ENCODE measurements around the gene HTD2. TPM values are rescaled to one million over a fixed set of nuclear protein-coding genes. Genes with fewer than 3 reads are reported as not detected.

The HTD2 gene
- total RNA-seq (2012; rRNA removed) = 11.4 and 13.3 TPM in 2 replicates
- polyA plus RNA-seq (2012; rRNA removed) = 5.7 and 6.4 TPM in 2 replicates
- 1.5 and 1.9 TPM in 2 replicates for polyA plus RNA-seq (2012; cell fraction: cytosol; rRNA removed)
- 0.73 and 4.8 TPM in 2 replicates for polyA plus RNA-seq (2012; cell fraction: nucleus; rRNA removed; ENCODE audit: low replicate concordance)
- Bru-seq, nascent RNA = percentile 77 among the genes with signal in this experiment
- percentile 83 among the genes with signal in this experiment for BruChase-seq, experiment 1, labeled RNA remaining after a 6-hour chase
- BruChase-seq, experiment 2, labeled RNA remaining after a 2-hour chase = percentile 58 among the genes with signal in this experiment
- long read RNA-seq, transcript HTD2-201 (5 exons, 1,508 nt) = major isoform, 9 of 13 reads
- long read RNA-seq, partial matches to known transcripts = 1 of 13 reads
- long read RNA-seq, other reads (novel, unspliced or antisense) = 0 of 13 reads

- in situ Hi-C loops (cut with MboI; ENCODE audit: low sequenced_read_pairs) (loop anchor here (10.0 kb wide), 1 partner anchor 301 kb away; the partner anchor contains the start of gene FLNB), dilution Hi-C loops (cut with HindIII; ENCODE audit: low sequenced_read_pairs, unreplicated experiment) (no loop called here), intact Hi-C loops (cut with micrococcal nuclease) (loop anchor here (1.0 to 10.0 kb wide), 3 partner anchors 108 to 319 kb away; no protein-coding TSS in a partner anchor)
- Histone ChIP-seq H3K9ac (ENCODE audit: low read depth, low read length) (peak within 1 kb of the TSS; percentile 93), H3K9me3 (ENCODE audit: control insufficient read depth, insufficient read depth, low read length) (no peaks in the 10 kb centered on the region), H3K18ac (ENCODE audit: low read depth, low read length) (peak within 1 kb of the TSS; percentile 82), H3K4me1 (ENCODE audit: control insufficient read depth, insufficient read depth, low read length) (peaks cover 6% of the 10 kb centered on the region), H3K23ac (ENCODE audit: low read depth, low read length) (peak within 1 kb of the TSS; percentile 93), H3K27ac (ENCODE audit: insufficient read depth, low read length) (peak within 1 kb of the TSS; percentile 94), H2BK15ac (ENCODE audit: low read depth, low read length) (peak within 1 kb of the TSS; percentile 4; the same call in 1 of the 3 replicates), H2BK120ac (ENCODE audit: low read depth, low read length) (peak within 1 kb of the TSS; percentile 78), H3K27me3 (ENCODE audit: control insufficient read depth, insufficient read depth, low read length) (peaks cover 9% of the 10 kb centered on the region), H2BK5ac (ENCODE audit: low read depth, low read length, poor library complexity, severe bottlenecking) (peak within 1 kb of the TSS; percentile 92), H4K5ac (ENCODE audit: low read depth, low read length) (peak within 1 kb of the TSS; percentile 89), H4K8ac (ENCODE audit: low read depth in 2 of 2, low read length in 2 of 2) (peak within 1 kb of the TSS; percentile 34 to 98), H2AFZ (replicated peaks; ENCODE audit: low read length, poor library complexity) (peak within 1 kb of the TSS; percentile 98), H3K14ac (replicated peaks; ENCODE audit: low read depth, low read length) (peak within 1 kb of the TSS; percentile 94), H4K91ac (ENCODE audit: insufficient read depth, low read depth, low read length) (peak within 1 kb of the TSS; percentile 91), H4K20me1 (ENCODE audit: insufficient read depth, low read length) (peaks cover 36% of the 10 kb centered on the region), H3K9me1 (ENCODE audit: insufficient read depth, low read length) (peaks cover 4% of the 10 kb centered on the region), H3K4ac (ENCODE audit: low read depth, low read length) (peak within 1 kb of the TSS; percentile 93), H3K79me1 (ENCODE audit: low read depth in 1 of 2, low read length in 2 of 2) (peaks cover 19 to 38% of the 10 kb centered on the region in 2 experiments), H2AK5ac (ENCODE audit: low read depth, low read length) (peak within 1 kb of the TSS; percentile 82), H2AK9ac (replicated peaks; ENCODE audit: low read depth, low read length, poor library complexity) (peak within 1 kb of the TSS; percentile 95), H3K4me3 (ENCODE audit: insufficient read depth, low read depth, low read length) (peak within 1 kb of the TSS; percentile 74), H3K56ac (ENCODE audit: extremely low read depth, insufficient read depth, low read length) (peak within 1 kb of the TSS; percentile 97), H3K4me2 (ENCODE audit: low read depth, low read length) (peak within 1 kb of the TSS; percentile 98), H2BK20ac (ENCODE audit: low read depth, low read length) (no peak within 1 kb of the TSS), H3K36me3 (ENCODE audit: control insufficient read depth, insufficient read depth, low read length) (peaks cover 5% of the 10 kb centered on the region)
- ChIA-PET CTCF (interaction anchor here (0.6 to 2.5 kb wide), 14 partner anchors 11 to 473 kb away, joined by 3 to 18 read pairs (median 4); no protein-coding TSS in a partner anchor), POLR2A (ENCODE audit: unreplicated experiment) (interaction anchor here (0.9 to 1.0 kb wide), 2 partner anchors 34 to 186 kb away, joined by 3 read pairs; partner anchors contain the start of gene KCTD6)
- WGBS, 2 experiments (ENCODE audit: extremely low coverage in 2 of 2, insufficient read length in 1 of 2) = 3% methylated on average over 42 of the region's 71 CpGs; no CpG with 5 or more reads in 1 of the 2 experiments
- DNase-seq = peak; percentile 97
- BruUV-seq (replicated peaks) = no TSS peak
- peak; percentile 92 for ATAC-seq (ENCODE audit: low read depth)
- TF ChIP-seq USF2 (IDR thresholded peaks at IDR 0.05; ENCODE audit: low read depth, low read length) (peak; percentile 24; the same call in 1 of the 2 replicates), BHLHE40 (IDR thresholded peaks at IDR 0.05; ENCODE audit: low read depth, low read length) (peak; percentile 51), SMC3 (IDR thresholded peaks at IDR 0.05; ENCODE audit: low read depth, low read length) (peak; percentile 54), CTCF (conservative IDR thresholded peaks at IDR 0.05; ENCODE audit: low read depth, low read length) (peak; percentile 98), NFE2L2 (IDR thresholded peaks at IDR 0.05; ENCODE audit: low read depth, low read length) (no peak), MAZ (IDR thresholded peaks at IDR 0.05; ENCODE audit: borderline replicate concordance, low read depth, low read length) (peak; percentile 25; the same call in 1 of the 2 replicates), POLR2A (IDR thresholded peaks at IDR 0.05; ENCODE audit: low read depth, low read length) (peak; percentile 92), RAD21 (IDR thresholded peaks at IDR 0.05; ENCODE audit: low read length) (peak; percentile 42), CEBPB (IDR thresholded peaks at IDR 0.05; ENCODE audit: low read depth, low read length) (peak; percentile 50), RFX5 (IDR thresholded peaks at IDR 0.05; ENCODE audit: low read depth, low read length) (no peak), FOS (IDR thresholded peaks at IDR 0.05; ENCODE audit: low read depth, low read length) (peak; percentile 48; the same call in 1 of the 2 replicates), CHD1 (IDR thresholded peaks at IDR 0.05; ENCODE audit: low read depth, low read length) (no peak), MXI1 (IDR thresholded peaks at IDR 0.05; ENCODE audit: borderline replicate concordance, low read depth, low read length) (peak; percentile 43; the same call in 1 of the 2 replicates)
Measured at GRCh38 chr3:58305882-58306711, at the start of gene HTD2, which contains the start of gene RPP14. HTD2 (plus strand) TSS chr3:58306520; CDS start chr3:58317614, 11,094 bp downstream. RPP14 (plus strand) TSS chr3:58306245; CDS start chr3:58310330, 4,085 bp downstream.

Measured in IMR-90 (cell line).